Endothelial cell (in vitro differentiated cells): ENCODE measurements around the gene COL4A4. TPM values are rescaled to one million over a fixed set of nuclear protein-coding genes. Genes with fewer than 3 reads are reported as not detected.

ENCODE experiments used
- DNase-seq: peaks from one replicate; pipeline ENCODE4 v3.0.0; 2021; ENCODE audit warnings: low spot score
- H3K27ac Mint-ChIP-seq: one replicate; pipeline ENCODE4 v1.8.0; 2021; ENCODE audit warnings: mixed read lengths, inconsistent platforms; ENCODE audit not compliant: unreplicated experiment
- H3K27me3 Mint-ChIP-seq: one replicate; pipeline ENCODE4 v1.8.0; 2021; ENCODE audit warnings: mild to moderate bottlenecking, moderate library complexity, mixed read lengths, inconsistent platforms; ENCODE audit not compliant: unreplicated experiment
- H3K36me3 Mint-ChIP-seq: one replicate; pipeline ENCODE4 v1.8.0; 2021; ENCODE audit warnings: mild to moderate bottlenecking, low read depth, mixed read lengths, inconsistent platforms; ENCODE audit not compliant: unreplicated experiment
- H3K4me1 Mint-ChIP-seq: one replicate; pipeline ENCODE4 v1.8.0; 2021; ENCODE audit warnings: mild to moderate bottlenecking, mixed read lengths, inconsistent platforms; ENCODE audit not compliant: unreplicated experiment
- H3K4me3 Mint-ChIP-seq: one replicate; pipeline ENCODE4 v1.8.0; 2021; ENCODE audit warnings: mild to moderate bottlenecking, mixed read lengths, inconsistent platforms; ENCODE audit not compliant: unreplicated experiment
- H3K9me3 Mint-ChIP-seq: one replicate; pipeline ENCODE4 v1.8.0; 2021; ENCODE audit warnings: mixed read lengths, inconsistent platforms; ENCODE audit not compliant: unreplicated experiment
- CTCF ChIP-seq: fragments of 200-600 bp; sonication (generic); IDR thresholded peaks from one replicate; pipeline ENCODE4 v1.5.0; 2021; ENCODE audit warnings: antibody characterized with exemption; ENCODE audit not compliant: unreplicated experiment
- total RNA-seq: library from RNA; stranded (reverse); fragmentation: NEBNext Ultra II Directional; extraction: Animal tissue kit (Norgen Biotek cat#: 25700); gene quantifications from one replicate; pipeline ENCODE4 v1.2.1, GENCODE V29; 2021; ENCODE audit not compliant: unreplicated experiment

Gene COL4A4
- total RNA-seq, 1 donor from 2014 or later: 0.15 TPM

- Mint-ChIP-seq H3K27me3 (no peaks in the 10 kb centered on the region), H3K36me3 (no peaks in the 10 kb centered on the region), H3K4me1 (no peaks in the 10 kb centered on the region), H3K27ac (no peak overlapping the region), H3K4me3 (no peak overlapping the region), H3K9me3 (no peaks in the 10 kb centered on the region)
- no peak for DNase-seq
- no peak for TF ChIP-seq CTCF
Observed at GRCh38 chr2:227124811-227125210, 39.2 kb downstream of the COL4A4 start.

- Mint-ChIP-seq H3K27ac (no peak overlapping the region), H3K4me3 (no peak overlapping the region), H3K36me3 (no peaks in the 10 kb centered on the region), H3K9me3 (no peaks in the 10 kb centered on the region), H3K27me3 (no peaks in the 10 kb centered on the region), H3K4me1 (no peaks in the 10 kb centered on the region)
- DNase-seq: no peak
- TF ChIP-seq CTCF: no peak
Observed at GRCh38 chr2:227123697-227124096, 40.3 kb downstream of the COL4A4 start.

- no peaks in the 10 kb centered on the region for H3K9me3 Mint-ChIP-seq
- no peaks in the 10 kb centered on the region for H3K27me3 Mint-ChIP-seq
- H3K4me1 Mint-ChIP-seq: peaks cover 3% of the 10 kb centered on the region
- H3K36me3 Mint-ChIP-seq: no peaks in the 10 kb centered on the region
- no peak overlapping the region for H3K27ac Mint-ChIP-seq
- DNase-seq: no peak
- no peak overlapping the region for H3K4me3 Mint-ChIP-seq
- TF ChIP-seq CTCF: no peak
Observed at GRCh38 chr2:227118353-227118752, 45.7 kb downstream of the COL4A4 start.

GRCh38 chr2:227117852-227118251, 46.2 kb downstream of the COL4A4 start:
- no peak overlapping the region for H3K4me3 Mint-ChIP-seq
- TF ChIP-seq CTCF: no peak
- no peaks in the 10 kb centered on the region for H3K36me3 Mint-ChIP-seq
- no peak for DNase-seq
- H3K4me1 Mint-ChIP-seq: peaks cover 3% of the 10 kb centered on the region
- no peaks in the 10 kb centered on the region for H3K9me3 Mint-ChIP-seq
- H3K27me3 Mint-ChIP-seq: no peaks in the 10 kb centered on the region
- no peak overlapping the region for H3K27ac Mint-ChIP-seq

GRCh38 chr2:227117027-227117426, 47.0 kb downstream of the COL4A4 start:
- DNase-seq: no peak
- no peak overlapping the region for H3K27ac Mint-ChIP-seq
- H3K4me1 Mint-ChIP-seq: peaks cover 3% of the 10 kb centered on the region
- H3K9me3 Mint-ChIP-seq: no peaks in the 10 kb centered on the region
- H3K4me3 Mint-ChIP-seq: no peak overlapping the region
- no peak for TF ChIP-seq CTCF
- H3K36me3 Mint-ChIP-seq: no peaks in the 10 kb centered on the region
- no peaks in the 10 kb centered on the region for H3K27me3 Mint-ChIP-seq
